Measurements from ENCODE around the gene SKP2.
"Not testable (repeated sequence)": the region's sequence is repeated elsewhere in the genome, so short reads cannot be mapped to it uniquely, and the experiment has no call there.

DNA sequence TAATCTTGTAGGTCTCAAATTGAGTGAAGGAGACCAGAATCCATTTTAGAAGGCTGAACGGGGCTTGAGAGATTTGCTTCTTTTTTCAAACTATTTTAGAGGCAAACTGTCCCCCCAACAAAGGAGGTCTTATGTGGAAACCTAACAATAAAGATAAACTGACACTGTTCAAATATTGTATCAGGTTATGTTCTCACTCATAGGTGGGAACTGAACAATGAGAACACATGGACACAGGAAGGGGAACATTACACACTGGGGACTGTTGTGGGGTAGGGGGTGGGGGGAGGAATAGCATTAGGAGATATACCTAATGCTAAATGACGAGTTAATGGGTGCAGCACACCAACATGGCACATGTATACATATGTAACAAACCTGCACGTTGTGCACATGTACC is 46.9 kb downstream of the SKP2 start:
- TF ChIP-seq POLR2A (IDR thresholded peaks at IDR 0.05), result not testable (repeated sequence)
- TF ChIP-seq, protein P1, sequence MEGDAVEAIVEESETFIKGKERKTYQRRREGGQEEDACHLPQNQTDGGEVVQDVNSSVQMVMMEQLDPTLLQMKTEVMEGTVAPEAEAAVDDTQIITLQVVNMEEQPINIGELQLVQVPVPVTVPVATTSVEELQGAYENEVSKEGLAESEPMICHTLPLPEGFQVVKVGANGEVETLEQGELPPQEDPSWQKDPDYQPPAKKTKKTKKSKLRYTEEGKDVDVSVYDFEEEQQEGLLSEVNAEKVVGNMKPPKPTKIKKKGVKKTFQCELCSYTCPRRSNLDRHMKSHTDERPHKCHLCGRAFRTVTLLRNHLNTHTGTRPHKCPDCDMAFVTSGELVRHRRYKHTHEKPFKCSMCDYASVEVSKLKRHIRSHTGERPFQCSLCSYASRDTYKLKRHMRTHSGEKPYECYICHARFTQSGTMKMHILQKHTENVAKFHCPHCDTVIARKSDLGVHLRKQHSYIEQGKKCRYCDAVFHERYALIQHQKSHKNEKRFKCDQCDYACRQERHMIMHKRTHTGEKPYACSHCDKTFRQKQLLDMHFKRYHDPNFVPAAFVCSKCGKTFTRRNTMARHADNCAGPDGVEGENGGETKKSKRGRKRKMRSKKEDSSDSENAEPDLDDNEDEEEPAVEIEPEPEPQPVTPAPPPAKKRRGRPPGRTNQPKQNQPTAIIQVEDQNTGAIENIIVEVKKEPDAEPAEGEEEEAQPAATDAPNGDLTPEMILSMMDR (IDR thresholded peaks at IDR 0.05), result not testable (repeated sequence)
